GM06990 (cell line): Measurements from ENCODE around the gene COMT.

Source experiments
- DNase-seq: peaks from one replicate; pipeline ENCODE4 v3.0.0-alpha.2; 2011; ENCODE audit not compliant: insufficient read length; ENCODE audit errors: extremely low read depth
- H3K27me3 ChIP-seq: replicated peaks from 2 replicates; pipeline ENCODE4 v1.6.0; 2011; ENCODE audit warnings: low read length; ENCODE audit not compliant: control insufficient read depth, insufficient read depth
- H3K36me3 ChIP-seq: 2 replicates; pipeline ENCODE4 v1.5.1; 2011; ENCODE audit warnings: low read length; ENCODE audit not compliant: control insufficient read depth, insufficient read depth
- H3K4me3 ChIP-seq: replicated peaks from 2 replicates; pipeline ENCODE4 v1.5.1; 2011; ENCODE audit warnings: low read depth, mild to moderate bottlenecking, control low read depth, low read length
- TF ChIP-seq, protein P1 (sequence below): IDR thresholded peaks from 2 replicates; pipeline ENCODE4 v1.5.1; 2011; ENCODE audit warnings: low read length, control low read depth, mild to moderate bottlenecking, inconsistent platforms; ENCODE audit not compliant: insufficient read depth, poor library complexity, severe bottlenecking

COMT gene

DNA sequence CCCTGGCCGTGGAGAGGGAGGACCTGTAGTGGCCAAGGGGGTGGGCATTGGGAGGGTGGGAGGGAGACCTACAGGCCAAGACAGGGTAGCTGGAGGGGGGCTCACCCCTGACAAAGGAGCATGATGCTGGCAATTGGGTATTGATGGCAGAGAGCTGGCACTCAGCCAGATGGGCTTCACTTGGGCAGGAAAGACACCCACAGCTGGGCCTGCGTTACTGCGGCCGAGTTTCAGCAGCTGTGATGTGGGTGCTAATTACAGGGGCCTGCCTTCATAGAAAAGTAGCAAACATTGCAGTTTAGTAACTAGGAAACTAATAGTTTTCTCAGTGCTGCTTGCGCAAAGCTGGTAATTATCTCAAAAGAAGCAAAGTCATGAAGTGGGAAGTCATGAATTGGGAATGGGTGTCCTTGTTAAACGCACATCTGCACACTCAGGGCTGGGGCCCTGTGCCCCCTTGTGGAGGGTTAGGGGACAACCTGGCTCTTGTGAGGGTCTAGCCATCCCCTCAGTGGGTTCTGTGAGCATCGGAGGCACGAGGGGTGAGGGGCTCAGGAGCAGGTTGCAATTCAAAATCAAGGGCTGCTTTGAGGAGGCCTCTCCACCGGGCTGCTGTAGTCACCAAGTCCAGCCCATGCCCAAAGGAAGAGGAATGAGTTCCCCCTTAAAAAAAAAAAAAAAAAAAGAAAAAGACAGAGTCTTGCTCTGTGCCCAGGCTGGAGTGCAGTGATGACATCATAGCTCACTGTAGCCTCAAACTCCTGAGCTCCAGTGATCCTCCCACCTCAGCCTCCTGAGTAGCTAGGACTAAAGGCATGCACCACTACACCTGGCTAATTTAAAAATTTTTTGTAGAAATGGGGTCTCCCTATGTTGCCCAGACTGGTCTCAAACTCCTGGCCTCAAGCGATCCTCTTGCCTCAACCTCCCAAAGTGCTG is 24.5 kb downstream of the COMT start:
- Histone ChIP-seq H3K36me3 (peaks cover 24% of the 10 kb centered on the region), H3K4me3 (no peak overlapping the region), H3K27me3 (no peaks in the 10 kb centered on the region)
- DNase-seq = no peak
- TF ChIP-seq, protein P1, sequence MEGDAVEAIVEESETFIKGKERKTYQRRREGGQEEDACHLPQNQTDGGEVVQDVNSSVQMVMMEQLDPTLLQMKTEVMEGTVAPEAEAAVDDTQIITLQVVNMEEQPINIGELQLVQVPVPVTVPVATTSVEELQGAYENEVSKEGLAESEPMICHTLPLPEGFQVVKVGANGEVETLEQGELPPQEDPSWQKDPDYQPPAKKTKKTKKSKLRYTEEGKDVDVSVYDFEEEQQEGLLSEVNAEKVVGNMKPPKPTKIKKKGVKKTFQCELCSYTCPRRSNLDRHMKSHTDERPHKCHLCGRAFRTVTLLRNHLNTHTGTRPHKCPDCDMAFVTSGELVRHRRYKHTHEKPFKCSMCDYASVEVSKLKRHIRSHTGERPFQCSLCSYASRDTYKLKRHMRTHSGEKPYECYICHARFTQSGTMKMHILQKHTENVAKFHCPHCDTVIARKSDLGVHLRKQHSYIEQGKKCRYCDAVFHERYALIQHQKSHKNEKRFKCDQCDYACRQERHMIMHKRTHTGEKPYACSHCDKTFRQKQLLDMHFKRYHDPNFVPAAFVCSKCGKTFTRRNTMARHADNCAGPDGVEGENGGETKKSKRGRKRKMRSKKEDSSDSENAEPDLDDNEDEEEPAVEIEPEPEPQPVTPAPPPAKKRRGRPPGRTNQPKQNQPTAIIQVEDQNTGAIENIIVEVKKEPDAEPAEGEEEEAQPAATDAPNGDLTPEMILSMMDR = peak; percentile 41

DNA sequence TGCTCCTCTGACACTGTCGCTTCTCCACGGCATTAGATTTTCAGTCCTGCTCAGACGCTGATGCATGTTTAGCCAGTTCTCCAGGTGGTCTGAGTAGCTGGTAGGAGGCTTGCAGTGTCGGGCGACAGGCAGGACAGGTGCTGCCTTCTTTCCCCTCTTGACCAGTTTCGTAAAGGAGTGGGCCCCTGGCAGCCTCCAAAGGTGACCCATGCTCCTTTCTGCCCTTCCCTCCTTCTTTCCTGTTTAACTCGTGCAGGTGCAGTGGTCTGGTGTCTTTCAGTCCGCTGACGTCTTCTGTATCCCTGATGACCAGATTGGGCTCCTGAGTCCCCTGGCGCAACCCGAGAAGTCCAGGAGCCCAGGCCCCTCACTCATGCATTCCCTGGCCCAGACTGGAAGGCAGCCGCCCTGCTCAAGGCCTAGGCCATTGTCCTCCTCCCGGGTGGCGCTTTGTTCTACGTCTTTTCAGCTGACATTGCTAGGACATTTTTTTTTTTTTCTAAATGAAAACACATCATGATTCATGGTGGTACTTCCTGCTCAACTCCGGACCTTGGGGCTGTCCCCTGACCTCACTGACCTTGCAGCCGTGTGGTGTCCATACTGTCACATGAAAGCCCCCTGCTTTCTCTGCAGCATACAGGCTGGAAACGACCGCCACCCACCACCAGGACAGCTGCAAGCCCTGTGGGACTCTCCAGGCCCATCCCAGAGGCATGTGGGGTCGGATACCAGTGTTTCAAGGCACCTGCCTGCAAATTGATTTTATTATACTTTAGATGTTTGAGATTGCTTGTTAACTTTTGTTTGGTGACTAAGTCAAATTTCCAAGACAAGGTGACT is 25.6 kb downstream of the COMT start:
- H3K27me3 ChIP-seq = no peaks in the 10 kb centered on the region
- DNase-seq = no peak
- TF ChIP-seq, protein P1 = no peak
- H3K4me3 ChIP-seq = no peak overlapping the region
- H3K36me3 ChIP-seq = peaks cover 20% of the 10 kb centered on the region

DNA sequence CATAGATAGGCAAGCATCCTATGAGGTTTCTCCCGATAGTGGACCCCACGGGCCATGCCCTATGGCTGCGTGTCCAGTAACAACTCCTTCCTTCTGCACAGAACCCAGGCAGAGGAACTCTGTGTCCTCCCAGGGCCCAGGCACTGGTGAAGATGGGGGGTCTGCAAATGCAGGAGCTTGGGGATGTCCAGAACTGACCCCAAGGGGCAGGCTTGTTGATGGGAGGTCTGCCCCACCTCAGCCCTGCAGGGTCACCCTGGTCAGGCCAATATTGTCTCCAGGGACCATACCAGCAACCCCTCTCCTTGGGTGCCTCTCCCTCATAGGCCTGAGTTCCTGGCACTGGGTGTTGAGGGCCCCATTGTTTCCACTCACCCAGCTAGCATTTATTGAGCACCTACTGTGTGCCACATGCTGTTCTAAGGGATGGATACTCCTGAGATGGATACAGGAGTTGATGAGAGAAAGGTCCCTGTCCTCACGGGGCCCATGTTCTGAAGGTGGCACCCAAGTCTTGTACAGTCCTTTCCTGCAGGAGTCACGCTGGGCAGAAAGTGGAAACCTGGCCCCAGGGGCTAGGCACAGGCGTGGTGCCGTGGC is 26.4 kb downstream of the COMT start:
- Histone ChIP-seq H3K4me3 (no peak overlapping the region), H3K36me3 (peaks cover 17% of the 10 kb centered on the region), H3K27me3 (no peaks in the 10 kb centered on the region)
- DNase-seq = no peak
- TF ChIP-seq, protein P1 = no peak

DNA sequence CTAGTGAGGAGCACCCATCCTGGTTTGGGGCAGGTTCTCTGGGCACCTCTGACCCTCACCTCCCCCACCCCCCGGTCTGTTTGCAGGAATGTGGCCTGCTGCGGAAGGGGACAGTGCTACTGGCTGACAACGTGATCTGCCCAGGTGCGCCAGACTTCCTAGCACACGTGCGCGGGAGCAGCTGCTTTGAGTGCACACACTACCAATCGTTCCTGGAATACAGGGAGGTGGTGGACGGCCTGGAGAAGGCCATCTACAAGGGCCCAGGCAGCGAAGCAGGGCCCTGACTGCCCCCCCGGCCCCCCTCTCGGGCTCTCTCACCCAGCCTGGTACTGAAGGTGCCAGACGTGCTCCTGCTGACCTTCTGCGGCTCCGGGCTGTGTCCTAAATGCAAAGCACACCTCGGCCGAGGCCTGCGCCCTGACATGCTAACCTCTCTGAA is 26.9 kb downstream of the COMT start:
- Histone ChIP-seq H3K4me3 (no peak overlapping the region), H3K27me3 (no peaks in the 10 kb centered on the region), H3K36me3 (peaks cover 17% of the 10 kb centered on the region)
- no peak for DNase-seq
- TF ChIP-seq, protein P1 = no peak

DNA sequence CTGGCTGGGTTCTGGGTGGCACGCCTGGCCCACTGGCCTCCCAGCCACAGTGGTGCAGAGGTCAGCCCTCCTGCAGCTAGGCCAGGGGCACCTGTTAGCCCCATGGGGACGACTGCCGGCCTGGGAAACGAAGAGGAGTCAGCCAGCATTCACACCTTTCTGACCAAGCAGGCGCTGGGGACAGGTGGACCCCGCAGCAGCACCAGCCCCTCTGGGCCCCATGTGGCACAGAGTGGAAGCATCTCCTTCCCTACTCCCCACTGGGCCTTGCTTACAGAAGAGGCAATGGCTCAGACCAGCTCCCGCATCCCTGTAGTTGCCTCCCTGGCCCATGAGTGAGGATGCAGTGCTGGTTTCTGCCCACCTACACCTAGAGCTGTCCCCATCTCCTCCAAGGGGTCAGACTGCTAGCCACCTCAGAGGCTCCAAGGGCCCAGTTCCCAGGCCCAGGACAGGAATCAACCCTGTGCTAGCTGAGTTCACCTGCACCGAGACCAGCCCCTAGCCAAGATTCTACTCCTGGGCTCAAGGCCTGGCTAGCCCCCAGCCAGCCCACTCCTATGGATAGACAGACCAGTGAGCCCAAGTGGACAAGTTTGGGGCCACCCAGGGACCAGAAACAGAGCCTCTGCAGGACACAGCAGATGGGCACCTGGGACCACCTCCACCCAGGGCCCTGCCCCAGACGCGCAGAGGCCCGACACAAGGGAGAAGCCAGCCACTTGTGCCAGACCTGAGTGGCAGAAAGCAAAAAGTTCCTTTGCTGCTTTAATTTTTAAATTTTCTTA is 27.8 kb downstream of the COMT start:
- no peak for DNase-seq
- Histone ChIP-seq H3K27me3 (no peaks in the 10 kb centered on the region), H3K4me3 (no peak overlapping the region), H3K36me3 (peaks cover 12% of the 10 kb centered on the region)
- TF ChIP-seq, protein P1 = no peak
